Breast epithelium (tissue), 3 donors: ENCODE results near the gene VWF.

ENCODE experiments used
- POLR2A ChIP-seq: fragments of 450-650 bp; IDR thresholded peaks from one replicate; pipeline ENCODE4 v1.6.1; 2016; ENCODE audit warnings: antibody characterized with exemption, mild to moderate bottlenecking, moderate library complexity
- TF ChIP-seq, protein P1 (sequence below), 3 donors: fragments of 450-650 bp; IDR thresholded peaks; one replicate each; pipeline ENCODE4 v1.5.1; 2016 to 2017; ENCODE audit warnings: antibody characterized with exemption in 3 of 3, mild to moderate bottlenecking in 3 of 3, moderate library complexity in 3 of 3

DNA sequence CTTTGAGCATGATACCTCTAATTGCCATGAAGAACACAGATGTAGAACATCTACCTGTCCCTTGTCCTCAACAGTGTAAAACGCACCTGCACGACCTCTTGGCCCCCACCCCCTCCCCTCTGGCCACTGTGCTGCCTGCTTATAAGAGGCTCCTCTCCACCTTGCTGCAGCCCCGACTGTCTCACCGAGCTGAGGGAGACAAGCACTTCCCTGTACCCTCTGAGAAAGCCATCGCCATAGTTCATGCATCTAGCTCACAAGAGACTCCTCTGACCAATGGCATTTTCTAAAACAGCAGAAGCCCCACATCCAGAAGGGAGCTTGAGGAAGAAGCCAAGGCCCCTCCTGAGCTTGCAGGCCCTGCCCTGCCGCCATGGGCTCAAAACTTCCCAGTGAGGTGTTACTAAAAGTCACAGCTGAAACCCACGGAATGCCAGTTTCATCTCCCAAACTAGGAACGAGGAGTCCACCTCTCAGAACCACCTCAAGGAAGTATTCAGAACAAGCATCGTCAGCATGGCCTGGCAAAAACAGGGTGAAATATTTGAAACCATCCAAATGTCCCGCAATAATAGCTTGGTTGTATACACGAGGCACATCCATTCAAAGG lies 157.9 kb downstream of the VWF start:
- TF ChIP-seq POLR2A: no peak
- TF ChIP-seq, protein P1, sequence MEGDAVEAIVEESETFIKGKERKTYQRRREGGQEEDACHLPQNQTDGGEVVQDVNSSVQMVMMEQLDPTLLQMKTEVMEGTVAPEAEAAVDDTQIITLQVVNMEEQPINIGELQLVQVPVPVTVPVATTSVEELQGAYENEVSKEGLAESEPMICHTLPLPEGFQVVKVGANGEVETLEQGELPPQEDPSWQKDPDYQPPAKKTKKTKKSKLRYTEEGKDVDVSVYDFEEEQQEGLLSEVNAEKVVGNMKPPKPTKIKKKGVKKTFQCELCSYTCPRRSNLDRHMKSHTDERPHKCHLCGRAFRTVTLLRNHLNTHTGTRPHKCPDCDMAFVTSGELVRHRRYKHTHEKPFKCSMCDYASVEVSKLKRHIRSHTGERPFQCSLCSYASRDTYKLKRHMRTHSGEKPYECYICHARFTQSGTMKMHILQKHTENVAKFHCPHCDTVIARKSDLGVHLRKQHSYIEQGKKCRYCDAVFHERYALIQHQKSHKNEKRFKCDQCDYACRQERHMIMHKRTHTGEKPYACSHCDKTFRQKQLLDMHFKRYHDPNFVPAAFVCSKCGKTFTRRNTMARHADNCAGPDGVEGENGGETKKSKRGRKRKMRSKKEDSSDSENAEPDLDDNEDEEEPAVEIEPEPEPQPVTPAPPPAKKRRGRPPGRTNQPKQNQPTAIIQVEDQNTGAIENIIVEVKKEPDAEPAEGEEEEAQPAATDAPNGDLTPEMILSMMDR (IDR thresholded peaks at IDR 0.05): no peak
